NCI-H82 treated with DMSO at 0.1 percent for 48 hours (cell line): ENCODE results near the gene TSPAN9.

Experiments
- DNase-seq: peaks from one replicate; lab custom pipeline; 2025; ENCODE audit not compliant: unreplicated experiment; lab: John Stamatoyannopoulos, UW

The TSPAN9 gene

DNA sequence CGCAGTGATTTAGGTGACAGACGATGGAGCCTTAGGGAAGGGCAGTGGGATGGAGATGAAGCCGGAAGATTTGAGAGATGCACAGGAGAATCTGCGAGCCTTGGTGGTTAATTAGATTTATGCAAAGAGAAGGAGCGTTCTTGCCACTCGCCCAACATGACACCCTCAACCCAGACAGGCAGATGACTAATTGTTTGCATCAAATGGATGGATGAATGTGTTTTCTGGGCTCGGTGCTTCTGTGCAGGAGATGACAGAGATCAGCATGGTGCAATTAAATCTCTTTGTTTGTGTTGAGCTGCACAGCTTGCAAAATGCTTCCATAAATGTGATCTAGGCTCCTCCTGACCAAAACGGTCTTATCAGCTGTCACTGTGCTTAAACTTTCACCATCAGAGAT lies 211.5 kb downstream of the TSPAN9 start:
- DNase-seq, result no peak

DNA sequence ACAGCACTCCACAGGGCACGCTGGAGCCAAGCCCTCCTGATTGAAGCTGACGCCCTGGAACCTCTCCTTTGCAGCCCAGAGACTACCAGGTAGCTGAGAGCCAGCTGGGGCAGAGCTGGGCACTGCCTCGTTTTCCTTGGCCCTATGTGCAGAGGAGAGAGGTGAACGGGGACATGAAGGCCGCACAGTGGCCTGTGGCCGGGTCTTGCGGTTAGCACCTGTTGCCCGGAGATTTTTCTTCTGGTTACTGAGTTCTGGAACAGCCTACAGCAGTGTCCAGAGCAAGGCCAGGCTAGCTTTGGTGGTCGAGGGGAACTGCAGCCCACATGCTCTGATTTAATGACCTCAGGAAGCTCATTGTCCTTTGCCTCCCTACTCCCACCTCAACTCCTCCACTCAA lies 212.5 kb downstream of the TSPAN9 start:
- DNase-seq, result no peak

DNA sequence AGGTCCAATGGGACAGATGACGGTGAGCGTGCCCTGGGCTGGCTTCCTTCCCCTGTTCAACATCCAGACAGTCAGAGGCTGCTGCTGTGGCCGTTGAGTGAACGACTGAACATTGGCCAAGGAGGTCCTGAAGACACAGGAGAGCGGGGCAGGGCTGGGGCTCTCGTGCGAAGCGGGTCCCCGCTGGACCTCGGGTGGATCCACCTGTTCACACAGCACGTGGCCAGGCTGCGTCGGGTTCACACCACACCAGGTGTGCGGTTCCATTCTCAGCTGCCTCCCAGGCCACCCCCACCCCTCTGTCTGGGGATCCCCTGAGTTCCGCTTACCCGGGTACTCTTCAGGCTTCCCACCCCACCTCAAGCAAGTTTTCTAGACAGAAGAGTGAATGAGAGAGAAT lies 214.8 kb downstream of the TSPAN9 start:
- DNase-seq, result no peak

DNA sequence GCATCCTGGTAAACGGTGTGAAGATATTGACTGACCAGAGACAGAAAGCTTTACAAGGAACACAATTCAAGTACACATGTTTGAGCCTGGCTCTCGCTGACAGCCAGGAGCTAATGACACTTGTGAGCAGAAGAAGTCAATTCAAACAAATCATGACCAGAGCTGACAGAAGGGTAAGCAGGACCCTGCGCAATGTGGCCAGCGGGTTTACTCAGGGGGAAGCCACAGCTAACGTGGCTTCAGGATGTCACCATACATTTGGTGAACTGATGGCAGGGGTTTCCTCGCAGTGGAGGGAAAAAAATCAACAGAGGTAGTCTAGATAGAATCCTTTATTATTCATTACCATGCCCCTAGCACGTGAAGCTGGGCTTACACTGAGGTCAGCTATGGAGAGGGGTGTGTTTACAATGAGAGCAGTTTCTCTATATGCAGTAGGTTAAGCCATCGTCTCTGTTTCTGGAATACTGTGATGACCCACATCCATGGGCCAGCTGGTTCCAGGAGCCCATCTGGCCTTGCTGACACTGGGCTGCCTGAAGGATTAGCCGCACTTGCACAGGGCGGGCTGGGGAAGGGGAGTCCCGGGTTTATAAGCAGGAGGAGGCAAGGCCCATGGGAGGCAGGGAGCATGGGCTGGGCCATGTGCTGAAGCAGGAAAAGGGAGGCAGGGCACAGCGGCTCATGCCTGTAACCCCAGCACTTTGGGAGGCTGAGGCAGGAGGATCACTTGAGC lies 215.7 kb downstream of the TSPAN9 start:
- DNase-seq, result peak; percentile 80

DNA sequence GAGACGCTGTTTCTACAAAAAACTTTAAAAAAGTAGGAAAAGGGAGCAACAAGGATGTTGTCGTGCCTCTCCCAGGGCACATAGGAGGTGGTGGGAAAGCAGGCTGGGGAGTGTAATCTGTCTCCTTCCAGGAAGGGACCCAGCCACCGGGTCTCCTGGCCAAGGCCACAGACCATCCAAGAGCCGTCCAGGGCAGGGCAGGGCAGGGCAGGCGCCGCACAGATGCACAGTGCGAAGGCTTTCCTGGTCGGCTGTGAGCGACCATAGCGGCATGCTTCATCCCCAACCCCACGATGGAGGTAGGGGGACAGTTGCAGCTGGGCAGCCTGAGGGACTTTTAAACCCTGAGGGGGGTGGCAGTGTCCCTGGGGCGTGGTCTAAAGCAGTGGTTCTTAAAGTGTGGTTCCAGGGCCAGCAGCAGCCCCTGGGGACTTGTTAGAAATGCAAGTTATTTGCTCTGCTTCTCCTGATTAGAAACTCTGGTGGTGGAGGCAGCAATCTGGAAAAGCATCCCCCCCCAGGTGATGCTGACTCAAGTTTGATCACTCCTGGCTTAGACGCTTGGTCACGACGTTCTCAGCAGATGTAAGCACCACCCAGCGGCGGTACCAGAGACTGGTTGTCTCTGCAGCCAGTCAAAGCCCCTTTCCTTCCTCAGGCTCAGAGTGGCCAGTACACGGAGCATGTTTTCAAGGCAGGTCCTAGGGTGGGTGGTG lies 216.4 kb downstream of the TSPAN9 start:
- DNase-seq, result no peak

DNA sequence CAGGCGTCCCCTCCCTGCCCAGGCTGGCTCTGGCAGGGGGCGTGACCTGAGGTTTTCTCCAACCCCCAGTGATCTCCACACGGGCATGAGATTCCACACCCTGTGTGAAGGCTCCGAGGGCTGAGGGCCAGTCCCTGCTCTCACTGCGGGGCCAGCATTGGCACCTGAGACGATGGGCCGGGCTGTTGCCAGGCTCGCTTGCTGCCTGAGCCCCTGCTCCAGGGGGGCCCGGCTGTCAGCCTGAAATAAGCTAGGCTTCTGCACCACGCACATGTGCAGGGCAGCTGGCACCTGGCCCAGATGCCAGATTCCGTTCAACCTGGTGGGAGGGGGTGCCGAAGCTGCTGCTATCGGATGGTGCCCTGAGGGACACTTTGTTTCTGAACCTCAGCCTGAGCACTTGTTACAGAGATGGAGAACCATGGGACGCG lies 217.3 kb downstream of the TSPAN9 start:
- no peak for DNase-seq

DNA sequence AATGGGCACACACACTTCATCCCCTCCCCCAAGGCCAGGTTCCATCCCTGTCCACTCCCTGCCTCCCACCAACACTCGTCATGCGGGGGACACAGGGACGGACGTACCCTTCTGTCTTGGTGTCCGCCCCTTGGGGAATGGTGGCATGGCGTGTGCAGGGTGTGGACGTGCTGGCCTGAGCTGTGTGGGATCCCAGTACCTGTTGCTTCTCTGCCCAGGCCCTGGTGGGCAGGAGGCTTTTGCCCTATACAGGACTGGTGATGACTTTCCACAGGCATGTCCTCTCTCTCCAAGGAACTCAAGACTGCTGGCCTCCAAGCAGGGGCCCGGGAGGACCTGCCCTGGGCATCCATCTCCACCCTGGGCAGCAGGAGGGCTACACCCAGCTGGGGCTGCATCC lies 218.0 kb downstream of the TSPAN9 start:
- DNase-seq, result no peak

DNA sequence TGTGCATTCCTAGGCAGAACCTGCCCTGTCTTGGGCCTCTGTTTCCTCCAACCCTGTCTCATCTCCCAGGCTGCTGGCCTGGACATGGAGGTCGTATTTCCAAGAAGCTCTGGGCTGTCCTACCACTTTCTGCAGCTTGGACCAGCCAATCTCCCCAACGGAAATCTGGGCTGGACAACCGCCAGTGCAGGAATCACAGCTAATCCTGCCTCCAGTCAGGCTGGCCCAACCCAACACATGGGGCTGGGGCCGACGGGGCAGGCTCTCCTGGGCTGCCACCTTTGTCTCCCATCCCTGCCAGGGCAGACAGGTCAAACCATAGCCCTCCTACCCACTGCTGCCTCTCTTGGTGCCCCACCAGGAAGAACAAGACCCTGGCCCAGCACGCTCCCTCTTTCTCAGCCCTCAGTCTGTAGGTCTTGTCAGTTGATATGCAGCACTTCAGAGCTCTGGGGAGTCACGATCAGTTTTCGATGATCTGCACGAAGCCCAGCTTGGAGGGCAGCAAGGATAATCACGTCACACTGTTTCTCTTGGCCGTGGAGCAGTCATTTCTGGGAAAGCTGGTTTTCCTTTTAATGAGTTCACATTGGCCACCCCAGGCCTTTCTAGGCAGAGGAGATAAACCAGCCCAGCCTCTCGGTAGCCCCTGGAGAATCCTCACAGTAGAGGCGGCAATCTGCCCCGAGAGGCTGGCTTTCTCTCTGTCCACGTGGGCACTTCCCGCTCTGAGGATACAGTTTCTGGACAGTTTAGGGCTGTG lies 218.6 kb downstream of the TSPAN9 start:
- DNase-seq, result no peak

DNA sequence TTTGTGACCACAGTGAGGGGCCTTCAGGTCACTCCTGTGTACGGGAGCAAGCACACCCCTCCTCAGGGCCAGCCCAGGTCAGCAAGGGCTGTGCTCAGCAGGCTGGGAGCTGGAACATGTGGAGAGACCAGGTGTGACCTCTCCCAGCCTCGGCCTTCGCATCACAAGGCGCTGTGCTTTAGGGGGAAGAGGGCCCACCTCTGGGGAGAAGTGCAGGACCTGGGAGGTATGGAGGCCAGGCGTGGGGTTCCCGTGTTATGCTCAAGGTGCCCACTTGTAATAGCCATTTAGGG lies 219.2 kb downstream of the TSPAN9 start:
- DNase-seq, result no peak

DNA sequence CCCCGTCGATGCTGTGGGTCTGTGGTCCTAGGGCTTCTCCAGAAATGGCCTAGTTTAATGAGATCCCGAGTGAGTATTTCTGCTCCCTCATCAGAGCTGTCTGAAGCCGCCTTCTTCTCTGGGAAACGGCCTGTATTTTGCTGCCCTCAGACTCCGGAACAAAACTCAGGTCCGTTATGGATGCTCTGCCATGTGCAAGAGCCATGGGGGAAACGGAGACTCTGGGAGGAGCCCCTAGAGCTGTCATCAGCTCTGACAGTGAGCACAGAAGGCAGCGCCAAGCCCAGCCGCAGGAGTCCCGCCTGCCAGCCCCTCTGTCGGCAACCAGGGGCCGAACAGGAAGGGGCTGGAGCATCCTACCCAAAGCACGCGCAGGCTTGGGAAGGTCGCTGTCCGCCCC lies 221.4 kb downstream of the TSPAN9 start:
- no peak for DNase-seq

DNA sequence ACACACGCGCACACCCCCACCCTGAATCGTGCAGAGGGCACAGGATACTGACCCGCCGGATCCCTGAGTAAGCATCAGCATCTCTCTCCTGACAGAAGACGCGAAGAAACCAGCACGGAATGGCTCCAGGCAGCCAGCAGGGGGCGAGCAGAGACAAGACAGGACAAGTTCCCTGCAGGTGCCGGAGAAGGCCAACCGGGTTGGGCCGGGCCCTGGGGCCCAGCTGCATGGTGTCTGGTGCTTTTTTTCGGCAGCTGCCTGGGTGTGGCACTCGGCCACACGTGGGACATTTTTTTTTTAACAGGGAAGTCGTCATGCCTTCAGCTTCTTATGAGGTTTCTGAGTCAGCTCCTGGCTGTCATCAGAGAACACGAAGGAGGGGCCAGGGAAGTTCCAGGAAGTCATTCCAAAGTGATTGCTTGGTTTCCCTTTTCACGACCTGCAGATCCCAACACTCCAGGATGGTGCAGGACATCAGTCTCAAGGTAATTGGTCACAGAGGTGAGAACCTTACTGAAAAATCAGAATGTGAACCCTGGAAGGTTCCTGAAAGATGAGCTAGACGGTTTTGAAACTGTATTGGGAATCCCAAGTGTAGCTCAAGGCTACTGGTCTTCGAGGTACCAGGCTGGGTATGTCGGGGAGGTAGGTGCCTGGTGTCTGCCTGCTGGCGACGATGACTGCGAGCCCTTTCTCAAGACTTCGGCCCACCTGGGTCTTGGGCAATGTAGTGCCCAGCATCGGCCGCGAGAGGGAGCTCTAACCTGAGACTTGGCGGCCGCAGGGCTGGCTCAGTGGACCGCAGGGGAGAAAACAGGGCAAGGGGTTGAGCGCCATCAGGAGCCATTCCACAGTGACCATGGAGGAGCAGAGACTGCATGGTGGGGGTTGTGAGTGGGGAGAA lies 223.0 kb downstream of the TSPAN9 start:
- peak; percentile 71 for DNase-seq

DNA sequence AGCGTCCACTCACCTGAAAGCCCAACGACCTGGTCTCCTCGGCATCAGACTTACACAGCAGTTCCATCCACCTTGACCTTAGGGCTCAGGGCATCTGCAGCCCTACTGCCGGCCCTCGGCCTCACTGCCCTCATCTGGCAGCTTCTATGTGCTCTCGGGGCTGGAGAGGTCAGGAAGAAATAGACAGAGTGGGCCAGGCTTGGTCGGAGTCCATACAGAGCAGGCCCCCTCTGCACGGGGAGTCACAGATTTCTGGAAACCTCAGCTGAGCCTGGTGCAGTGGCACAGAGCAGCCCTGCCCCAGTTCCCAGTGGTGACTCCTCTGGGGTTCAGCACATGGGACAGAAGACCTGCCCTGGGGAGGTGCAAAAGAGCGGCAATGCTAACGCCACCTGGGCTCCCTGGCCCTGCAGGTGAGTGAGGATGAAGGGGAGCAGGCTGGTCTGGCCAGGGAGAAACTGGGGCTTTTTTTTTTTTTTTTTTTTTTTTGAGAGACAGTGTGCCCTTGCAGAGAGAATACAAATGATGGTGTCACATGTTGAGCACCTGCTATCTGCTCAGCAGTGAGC lies 223.7 kb downstream of the TSPAN9 start:
- DNase-seq, result no peak

DNA sequence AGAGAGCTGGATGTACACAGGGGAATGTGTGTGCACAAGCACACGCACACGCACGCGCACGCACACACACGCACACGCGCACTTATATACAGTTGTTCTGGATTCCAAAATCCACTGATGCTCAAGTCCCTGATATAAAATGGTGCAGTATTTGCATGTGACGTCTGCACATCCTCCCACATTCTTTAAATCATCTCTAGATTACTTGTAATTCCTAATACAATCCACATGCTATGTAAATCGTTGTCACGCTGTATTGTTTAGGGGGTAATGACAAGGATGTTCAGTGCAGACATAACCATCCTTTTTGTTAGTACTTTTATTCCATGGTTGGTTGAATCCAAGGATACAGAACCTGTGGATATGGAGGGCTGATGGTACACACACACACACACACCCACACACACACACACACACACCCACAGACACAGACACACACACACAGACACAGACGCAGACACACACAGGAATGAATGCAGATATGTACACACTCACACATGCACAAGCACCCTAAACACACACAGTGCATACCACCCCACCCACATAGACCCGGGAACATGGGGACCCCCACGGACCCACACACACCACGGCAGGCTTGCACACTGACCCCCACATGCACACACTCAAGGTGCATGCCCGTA lies 225.3 kb downstream of the TSPAN9 start:
- no peak for DNase-seq

DNA sequence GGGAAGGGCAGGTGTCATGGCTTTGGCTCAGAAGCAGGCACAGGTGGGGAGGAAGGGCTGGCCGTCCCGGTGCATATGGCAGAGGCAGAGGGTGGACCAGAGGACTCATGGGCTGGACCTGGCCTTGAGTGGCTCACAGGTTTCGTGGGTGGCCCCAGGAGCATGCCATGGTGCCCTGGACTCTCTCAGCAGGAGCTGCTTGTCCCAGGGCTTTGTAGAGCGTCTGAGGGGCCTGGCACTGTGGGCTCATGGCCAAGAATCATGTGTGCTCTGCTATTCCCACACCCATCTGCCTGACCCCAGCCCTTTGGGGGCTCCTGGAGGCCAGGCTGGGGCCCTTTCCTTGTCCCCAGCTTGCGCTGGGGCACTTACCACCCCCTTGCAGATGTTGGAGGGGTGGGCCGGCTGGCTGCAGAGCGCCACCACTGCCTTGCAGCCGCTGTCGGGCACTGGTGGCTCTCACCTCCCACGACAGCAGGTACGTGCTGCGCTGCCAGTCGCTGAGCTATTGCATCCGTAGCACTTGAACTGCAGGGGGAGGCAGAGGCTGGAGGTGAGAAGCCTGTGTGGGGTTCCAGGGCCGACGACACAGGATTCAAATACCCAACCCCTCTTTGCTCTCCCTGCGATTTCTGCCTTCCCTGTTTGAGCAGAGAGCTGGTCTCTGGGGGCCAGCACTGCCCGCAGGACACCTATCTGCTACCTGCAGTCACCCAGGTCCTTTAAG lies 226.4 kb downstream of the TSPAN9 start:
- DNase-seq, result no peak

DNA sequence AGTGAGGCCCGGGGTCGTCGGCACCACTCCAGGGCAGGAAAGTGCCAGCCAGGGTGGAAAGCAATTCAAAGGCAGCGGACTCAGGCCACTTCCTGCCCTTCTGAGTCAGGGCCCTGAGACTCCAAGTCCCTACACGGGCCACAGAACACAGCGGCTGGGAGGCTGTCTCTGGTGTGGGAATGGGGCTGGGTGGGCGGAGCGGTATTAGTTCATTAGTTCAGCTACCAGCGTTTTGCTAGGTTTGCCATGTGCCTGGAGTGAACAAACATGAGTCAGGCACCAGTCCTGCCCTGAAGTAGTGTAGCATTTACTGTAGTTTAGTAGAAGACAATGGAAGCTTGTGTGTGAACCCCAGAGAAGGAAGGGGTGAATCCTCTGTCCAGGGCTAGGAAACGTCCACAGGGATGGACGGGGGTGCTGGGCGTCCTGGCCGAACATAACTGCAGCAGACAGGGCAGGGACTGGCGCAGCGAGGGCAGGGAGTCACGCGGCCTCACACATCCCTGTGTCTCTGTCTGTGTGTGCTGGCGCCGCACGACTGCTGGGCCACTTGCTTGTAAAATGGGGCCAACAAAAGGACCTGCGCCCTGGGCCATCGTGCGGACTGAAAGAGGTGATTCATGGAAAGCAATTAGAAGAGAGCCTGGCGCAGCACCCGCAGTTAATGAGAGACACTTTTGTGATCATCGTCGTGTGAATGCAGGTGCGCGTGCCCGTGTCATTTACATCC lies 227.4 kb downstream of the TSPAN9 start:
- DNase-seq, result no peak

DNA sequence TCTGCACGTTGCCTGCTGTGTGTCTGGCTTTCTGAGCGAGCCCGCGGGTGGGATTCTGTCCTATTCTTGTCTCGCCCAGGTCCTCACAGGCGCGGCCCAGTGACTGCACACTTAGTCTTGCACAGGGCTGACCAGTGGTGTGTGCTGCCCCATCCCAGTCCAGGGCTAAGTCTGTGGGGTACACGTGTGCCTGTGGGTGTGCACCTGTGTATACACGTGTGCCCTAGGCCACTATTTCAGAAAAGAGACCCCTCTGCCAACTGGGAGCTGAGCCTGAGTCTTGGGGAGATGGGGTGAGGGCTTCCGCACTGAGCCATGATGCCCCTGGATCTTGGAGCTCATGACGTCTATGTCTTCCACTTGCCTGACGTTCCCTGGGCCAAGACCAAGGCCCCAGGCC lies 228.3 kb downstream of the TSPAN9 start:
- no peak for DNase-seq

DNA sequence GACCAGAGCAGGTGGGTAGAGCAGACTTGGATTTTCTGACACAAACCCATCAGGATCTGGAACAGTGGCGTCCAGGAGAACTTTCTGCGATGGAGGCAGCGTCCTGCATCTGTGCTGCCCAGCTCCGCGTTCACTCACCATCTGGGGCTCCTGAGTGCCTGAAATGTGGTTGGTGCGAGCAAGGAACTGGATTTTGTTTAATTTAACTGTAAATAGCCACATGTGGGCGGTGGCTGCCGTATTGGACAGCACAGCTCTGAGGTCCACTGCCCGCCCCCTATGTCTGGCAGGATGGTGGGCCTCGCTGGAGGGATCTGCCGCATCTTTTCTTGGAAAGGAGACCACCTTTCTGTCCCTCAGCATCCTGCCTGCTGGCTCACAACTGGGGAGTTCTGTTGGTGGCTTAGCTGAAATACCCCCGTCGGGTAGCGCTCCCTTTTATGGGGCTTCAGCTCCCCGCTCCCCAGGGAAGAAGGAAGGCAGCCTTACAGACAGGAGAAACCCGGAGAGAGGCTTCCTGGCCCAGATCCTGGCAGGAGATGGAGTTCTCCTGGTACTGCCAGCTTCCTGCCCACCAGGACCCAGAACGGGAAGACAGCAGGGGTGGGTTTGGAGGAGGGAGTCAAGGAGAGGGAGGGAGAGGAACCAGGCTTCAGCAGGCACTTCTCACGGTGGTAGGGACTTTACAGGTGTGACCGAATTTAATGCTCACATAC lies 228.9 kb downstream of the TSPAN9 start:
- DNase-seq, result no peak

DNA sequence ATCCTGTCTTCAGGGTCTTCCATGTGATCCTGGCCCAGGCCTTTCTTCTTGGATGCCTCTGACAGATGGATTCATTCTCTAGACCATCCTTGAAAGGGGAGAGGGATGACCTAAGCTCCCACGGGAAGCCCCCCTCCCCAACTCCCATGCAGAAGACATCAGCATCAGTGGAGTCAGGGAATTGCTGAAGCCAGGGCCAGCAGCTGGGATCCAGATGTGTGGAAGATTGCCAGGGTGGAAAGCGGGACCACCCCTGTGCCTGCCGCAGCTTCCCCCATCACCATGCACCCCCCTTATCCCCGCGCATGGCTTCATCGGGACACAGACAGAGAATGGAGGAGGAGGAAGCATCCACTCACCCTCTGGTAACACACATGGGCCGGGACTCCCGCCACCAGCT lies 230.2 kb downstream of the TSPAN9 start:
- no peak for DNase-seq
